ENCODE results near the gene CZIB.

The CZIB gene
- long read RNA-seq, donor 1, transcript C1orf123-201 (8 exons, 1,085 nt) = major isoform, 32 of 62 reads
- long read RNA-seq, donor 1, transcript C1orf123-203 (2 exons, 841 nt) = minor isoform, 9 of 62 reads
- long read RNA-seq, donor 1, transcript C1orf123-207 (1 exons, 490 nt) = minor isoform, 9 of 62 reads
- long read RNA-seq, donor 1, transcript C1orf123-202 (7 exons, 1,009 nt) = minor isoform, 6 of 62 reads
- long read RNA-seq, donor 1, partial matches to known transcripts = 5 of 62 reads
- long read RNA-seq, donor 1, other reads (novel, unspliced or antisense) = 0 of 62 reads
- long read RNA-seq, donor 2, transcript C1orf123-201 (8 exons, 1,085 nt) = major isoform, 15 of 39 reads
- long read RNA-seq, donor 2, transcript C1orf123-202 (7 exons, 1,009 nt) = minor isoform, 5 of 39 reads
- long read RNA-seq, donor 2, transcript C1orf123-203 (2 exons, 841 nt) = minor isoform, 7 of 39 reads
- long read RNA-seq, donor 2, partial matches to known transcripts = 11 of 39 reads
- long read RNA-seq, donor 2, other reads (novel, unspliced or antisense) = 0 of 39 reads
- long read RNA-seq, donor 3, transcript C1orf123-201 (8 exons, 1,085 nt) = major isoform, 7 of 19 reads
- long read RNA-seq, donor 3, partial matches to known transcripts = 6 of 19 reads
- long read RNA-seq, donor 3, other reads (novel, unspliced or antisense) = 0 of 19 reads
- long read RNA-seq, donor 4, transcript C1orf123-202 (7 exons, 1,009 nt) = minor isoform, 9 of 45 reads
- long read RNA-seq, donor 4, transcript C1orf123-201 (8 exons, 1,085 nt) = major isoform, 20 of 45 reads
- long read RNA-seq, donor 4, transcript C1orf123-203 (2 exons, 841 nt) = minor isoform, 6 of 45 reads
- long read RNA-seq, donor 4, partial matches to known transcripts = 6 of 45 reads
- long read RNA-seq, donor 4, other reads (novel, unspliced or antisense) = 0 of 45 reads
- long read RNA-seq, donor 5, transcript C1orf123-207 (1 exons, 490 nt) = minor isoform, 5 of 45 reads
- long read RNA-seq, donor 5, transcript C1orf123-203 (2 exons, 841 nt) = minor isoform, 7 of 45 reads
- long read RNA-seq, donor 5, transcript C1orf123-201 (8 exons, 1,085 nt) = major isoform, 19 of 45 reads
- long read RNA-seq, donor 5, transcript C1orf123-202 (7 exons, 1,009 nt) = minor isoform, 7 of 45 reads
- long read RNA-seq, donor 5, partial matches to known transcripts = 6 of 45 reads
- long read RNA-seq, donor 5, other reads (novel, unspliced or antisense) = 0 of 45 reads
- long read RNA-seq, donor 6, transcript C1orf123-201 (8 exons, 1,085 nt) = major isoform, 16 of 32 reads
- long read RNA-seq, donor 6, transcript C1orf123-207 (1 exons, 490 nt) = minor isoform, 7 of 32 reads
- long read RNA-seq, donor 6, partial matches to known transcripts = 0 of 32 reads
- long read RNA-seq, donor 6, other reads (novel, unspliced or antisense) = 0 of 32 reads
- long read RNA-seq, donor 7, transcript C1orf123-203 (2 exons, 841 nt) = minor isoform, 8 of 75 reads
- long read RNA-seq, donor 7, transcript C1orf123-202 (7 exons, 1,009 nt) = minor isoform, 13 of 75 reads
- long read RNA-seq, donor 7, transcript C1orf123-201 (8 exons, 1,085 nt) = major isoform, 27 of 75 reads
- long read RNA-seq, donor 7, partial matches to known transcripts = 17 of 75 reads
- long read RNA-seq, donor 7, other reads (novel, unspliced or antisense) = 0 of 75 reads
- long read RNA-seq, donor 8, transcript C1orf123-201 (8 exons, 1,085 nt) = major isoform, 17 of 44 reads
- long read RNA-seq, donor 8, transcript C1orf123-203 (2 exons, 841 nt) = minor isoform, 10 of 44 reads
- long read RNA-seq, donor 8, partial matches to known transcripts = 6 of 44 reads
- long read RNA-seq, donor 8, other reads (novel, unspliced or antisense) = 0 of 44 reads

DNA sequence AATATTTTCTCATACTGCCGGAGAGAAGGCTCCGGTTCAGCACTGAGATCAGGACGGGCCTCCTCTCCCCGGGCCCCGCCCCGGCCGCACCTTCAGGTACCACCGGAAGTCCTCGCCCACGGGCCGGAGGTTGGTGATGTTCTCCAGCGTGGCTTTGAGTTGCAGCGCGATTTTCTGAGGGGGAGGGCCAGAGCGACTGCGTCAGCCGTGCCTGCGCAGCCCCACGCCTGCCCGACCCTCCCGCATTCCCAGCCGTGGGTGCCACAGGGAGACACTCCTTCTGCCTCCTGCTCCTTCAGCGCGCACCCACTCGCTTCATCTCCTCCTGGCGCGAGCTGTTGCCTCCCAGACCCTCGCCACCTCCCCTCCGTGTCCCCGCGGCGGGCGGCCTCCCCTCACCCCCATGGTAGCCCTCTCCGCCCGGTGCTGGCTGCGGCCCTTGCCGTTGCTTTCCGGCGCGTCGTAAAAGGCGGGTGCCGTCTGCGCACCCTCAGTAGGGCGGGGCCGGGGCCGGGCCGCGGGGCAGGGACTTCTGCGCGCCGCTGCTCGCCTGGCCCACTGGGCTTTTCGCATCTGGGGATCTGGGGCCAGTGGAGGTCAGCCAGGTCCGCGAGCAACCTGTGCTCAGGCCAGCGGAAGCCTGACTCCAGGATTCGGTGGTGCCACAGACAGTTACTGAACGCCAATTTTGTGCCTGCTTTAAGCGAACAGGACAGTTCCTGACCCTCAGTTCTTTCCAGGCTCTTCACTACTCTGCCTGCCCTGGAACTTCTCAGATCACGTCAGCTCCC, at the start of gene CZIB:
CZIB (minus strand) TSS at position 464 of the 791 bp plus-strand sequence; CDS start at position 405, 59 bp downstream.
- DNase-seq = peak; percentile 97

GRCh38 chr1:53270107-53270506, 49.7 kb upstream of the CZIB start:
- DNase-seq = no peak

DNA sequence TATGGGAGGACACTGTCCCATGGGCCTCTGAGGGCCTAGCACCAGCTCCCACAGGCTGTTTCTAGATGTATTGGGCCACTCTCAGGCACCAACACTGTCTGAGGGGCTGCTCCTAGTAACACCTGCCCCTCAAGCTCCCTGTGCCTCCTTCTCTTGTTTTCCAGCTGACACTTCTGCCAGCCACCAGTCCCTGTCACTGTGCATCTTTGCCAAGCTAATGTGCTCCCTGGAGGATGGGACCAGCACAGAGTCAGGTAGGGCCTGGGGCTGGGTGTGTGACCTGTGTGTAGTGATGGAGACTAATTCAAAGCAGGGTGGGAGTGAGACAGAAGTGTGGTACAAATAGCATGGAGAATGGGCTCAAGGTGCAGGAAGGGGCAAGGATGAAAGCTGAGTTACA, 47.3 kb upstream of the CZIB start:
- DNase-seq = no peak

DNA sequence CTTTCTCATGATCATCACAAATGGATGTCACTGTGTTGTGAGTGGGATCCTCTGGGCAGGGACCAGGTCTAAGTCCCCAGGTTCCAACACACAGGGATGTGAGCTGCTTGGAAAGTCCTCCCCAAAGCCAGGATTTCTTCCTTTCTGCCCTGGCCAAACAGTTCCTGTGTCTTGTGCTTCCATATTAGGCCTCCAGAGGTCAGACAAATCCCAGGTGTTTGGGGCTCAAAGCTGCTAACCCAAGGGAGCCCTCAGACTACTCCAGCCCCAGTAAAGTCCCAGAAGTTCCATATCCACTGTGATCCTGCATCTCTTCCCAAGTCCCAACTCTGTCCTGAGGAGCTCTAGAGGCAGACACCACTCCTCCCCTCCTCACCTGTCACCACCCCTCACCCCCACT, 45.6 kb upstream of the CZIB start:
- no peak for DNase-seq

DNA sequence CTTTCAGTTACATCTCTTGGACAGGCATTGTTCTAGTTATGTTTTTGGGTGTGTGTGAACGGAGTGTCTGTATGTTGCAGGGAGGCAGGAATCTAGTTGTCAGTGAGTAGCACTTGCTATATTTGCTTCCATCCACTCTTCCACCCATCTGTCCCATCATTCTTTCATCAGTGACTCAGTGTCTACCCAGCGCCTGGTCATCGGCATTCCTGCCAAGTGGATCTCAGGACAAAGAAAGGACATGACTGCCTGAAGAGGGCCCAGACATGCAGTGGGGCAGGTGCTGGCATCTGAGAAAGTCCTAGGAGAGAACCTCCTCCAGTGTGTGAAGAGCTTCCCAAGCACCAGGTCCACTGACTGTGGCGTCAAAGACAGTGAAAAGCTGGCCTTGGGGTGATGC, 45.1 kb upstream of the CZIB start:
- no peak for DNase-seq

DNA sequence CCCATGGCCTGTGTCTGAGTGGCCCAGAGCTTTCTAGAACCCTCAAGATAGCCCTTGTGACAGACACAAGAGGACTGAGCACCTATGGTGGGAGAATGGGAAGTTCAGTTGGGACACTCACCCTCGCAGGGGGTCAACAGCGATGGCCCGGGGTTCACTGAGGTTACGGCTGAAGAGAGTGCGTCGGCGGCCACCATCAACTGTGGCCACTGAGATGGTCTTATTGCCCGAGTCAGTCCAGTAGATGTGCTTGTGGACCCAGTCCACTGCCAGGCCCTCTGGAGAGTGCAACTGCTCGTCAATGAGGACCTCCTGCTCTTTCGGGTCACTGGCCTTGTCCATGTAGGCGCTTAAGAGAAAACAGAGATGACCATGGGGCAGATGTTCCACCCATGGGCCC, 43.6 kb upstream of the CZIB start:
- no peak for DNase-seq

- DNase-seq = no peak
Measured at GRCh38 chr1:53262000-53262399, 41.6 kb upstream of the CZIB start.

- no peak for DNase-seq
Measured at GRCh38 chr1:53260631-53261247, 40.3 kb upstream of the CZIB start.

DNA sequence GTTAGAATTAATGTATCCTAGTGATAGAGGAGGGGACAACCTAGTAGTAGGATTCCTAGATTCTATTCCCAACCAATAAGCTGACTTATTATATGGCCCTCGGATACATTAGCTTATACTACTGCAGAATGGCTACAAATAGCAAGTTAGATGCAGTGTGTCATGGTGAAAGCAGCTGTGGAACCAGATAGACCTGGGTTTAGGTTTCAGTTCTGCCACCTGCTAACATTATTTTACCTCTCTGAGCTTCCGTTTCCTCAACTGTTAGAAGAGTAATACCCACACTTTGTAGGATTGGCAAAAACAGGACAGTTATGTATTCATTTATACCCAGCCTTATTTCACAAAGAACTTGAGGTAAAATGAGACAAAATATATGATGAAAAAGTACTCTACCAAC, 39.5 kb upstream of the CZIB start:
- no peak for DNase-seq

DNA sequence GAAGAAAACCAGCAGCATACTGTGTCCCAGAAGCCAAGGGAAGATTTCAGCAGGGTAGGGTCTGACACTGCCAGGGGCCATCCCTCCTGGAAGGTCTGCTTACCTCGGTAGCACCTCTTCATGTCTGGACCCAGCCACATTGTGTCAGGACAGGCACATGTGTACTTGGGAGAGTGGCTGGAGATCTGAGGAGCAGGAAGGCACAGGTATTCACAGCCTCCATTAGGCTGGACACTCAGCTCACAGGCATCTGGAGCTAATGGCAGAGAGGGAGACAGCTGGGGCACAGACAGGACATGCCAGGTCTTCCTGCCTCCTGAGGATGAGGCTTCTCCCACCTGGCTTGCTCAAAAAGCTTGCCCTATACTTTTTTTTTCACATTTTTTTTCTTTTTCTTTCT, 37.8 kb upstream of the CZIB start:
- no peak for DNase-seq

GRCh38 chr1:53257454-53258081, 37.1 kb upstream of the CZIB start:
- DNase-seq = no peak

DNA sequence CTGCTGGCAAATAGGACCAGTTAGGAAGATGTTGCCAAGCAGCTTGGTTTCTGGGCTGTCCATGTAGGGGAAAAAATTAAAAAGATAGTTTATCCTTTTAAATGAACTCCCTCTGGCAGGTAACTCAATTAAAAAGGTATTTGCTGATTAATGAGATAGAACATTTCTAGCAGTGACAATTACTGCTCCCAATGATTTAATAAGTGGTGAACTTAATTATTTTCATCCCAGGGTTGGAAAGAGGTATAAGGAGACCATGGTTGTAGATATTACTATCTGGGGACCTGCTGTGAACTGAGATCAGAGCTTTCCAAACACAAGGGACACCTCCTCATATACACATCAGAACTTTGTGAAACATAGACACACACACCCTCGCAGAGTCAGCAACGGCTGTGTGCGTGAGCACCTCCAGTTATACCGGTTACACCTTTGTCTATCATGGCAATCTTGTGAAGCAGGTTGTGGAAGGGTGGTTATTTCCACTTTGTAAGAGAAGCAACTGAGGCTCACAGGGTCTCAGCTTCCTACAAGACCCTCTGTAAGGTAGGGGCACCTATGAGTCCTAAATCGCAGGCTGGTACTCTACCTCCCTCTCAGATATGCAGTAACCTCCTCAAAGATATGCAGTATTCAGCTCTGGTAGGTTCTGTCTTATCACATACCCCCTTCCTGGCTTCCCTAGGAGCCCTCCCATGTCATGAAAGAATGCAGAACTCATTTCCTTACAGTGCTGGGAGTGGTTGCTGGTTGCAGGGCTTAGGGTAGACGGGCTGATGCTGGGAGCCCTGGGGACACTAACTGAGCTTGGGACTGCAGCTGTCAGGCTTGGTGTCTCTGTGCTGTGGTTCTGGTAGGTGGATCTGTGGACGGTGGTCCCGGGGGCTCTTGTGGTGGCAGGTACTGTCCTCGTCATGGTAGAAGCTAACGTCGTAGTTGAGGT, 36.3 kb upstream of the CZIB start:
- DNase-seq = no peak

- DNase-seq = no peak
Measured at GRCh38 chr1:53255031-53255430, 34.6 kb upstream of the CZIB start.

- no peak for DNase-seq
Measured at GRCh38 chr1:53254011-53254640, 33.7 kb upstream of the CZIB start.

- DNase-seq = no peak
Measured at GRCh38 chr1:53250325-53250724, 29.9 kb upstream of the CZIB start.

DNA sequence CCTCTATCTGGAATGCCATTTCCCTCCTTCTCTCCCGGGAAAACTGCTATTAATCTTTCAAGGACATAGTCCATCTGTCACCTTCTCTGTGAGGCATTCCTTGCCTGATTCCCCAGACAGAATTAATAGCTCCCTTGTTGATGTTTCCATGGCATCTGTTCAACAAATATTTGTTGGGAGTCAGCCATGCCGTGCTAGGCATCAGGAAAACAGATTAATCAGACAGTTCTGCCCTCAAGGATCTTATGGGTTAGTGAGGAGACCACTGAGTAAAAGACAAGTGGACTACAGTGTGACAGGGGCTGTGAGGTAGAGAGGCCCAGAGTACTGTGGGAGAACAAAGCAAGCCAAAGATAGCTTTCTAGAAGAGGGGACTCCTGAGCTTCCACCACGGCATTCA, 29.3 kb upstream of the CZIB start:
- DNase-seq = no peak

DNA sequence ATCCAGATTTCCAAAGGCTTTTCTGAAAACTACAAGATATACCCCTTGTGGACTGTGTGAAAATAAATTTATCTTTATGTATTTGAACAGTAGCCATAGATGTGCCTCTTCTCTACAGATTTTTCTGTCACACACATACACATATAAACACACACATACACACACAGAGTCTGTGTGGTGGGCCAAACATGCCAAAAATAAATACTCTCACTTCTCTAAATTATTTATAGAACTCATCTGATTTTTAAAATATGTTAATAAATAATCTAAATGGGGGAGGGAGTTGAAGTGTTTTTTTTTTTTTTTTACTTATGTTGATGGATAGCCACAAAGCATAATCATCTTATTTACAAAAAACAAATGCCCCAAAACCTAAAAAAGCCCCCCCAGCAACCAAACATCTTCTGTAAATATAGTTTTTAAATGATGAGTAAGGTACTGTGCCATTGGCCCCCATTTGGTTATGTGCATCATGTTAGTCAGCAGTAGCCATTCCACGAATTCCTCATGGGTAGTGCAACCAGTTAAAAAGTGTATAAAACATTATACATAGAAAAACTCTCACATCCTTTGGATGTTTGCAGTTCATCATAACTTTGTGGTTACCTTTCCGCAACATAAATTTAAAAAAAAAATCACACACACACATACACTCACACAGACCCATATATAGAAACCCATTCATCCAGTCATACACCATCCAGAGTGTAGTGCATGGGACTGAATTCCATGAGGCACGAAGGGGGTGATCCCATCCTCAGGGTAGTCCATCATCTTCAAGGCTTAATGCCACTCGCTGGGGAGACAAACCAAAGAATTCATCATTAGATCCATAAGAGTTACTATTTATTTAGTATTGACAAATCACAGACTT, 26.1 kb upstream of the CZIB start:
- no peak for DNase-seq
